IPS DF 4.7 (cell line): ENCODE results near the gene RELT.
"Not testable (repeated sequence)": the region's sequence is repeated elsewhere in the genome, so short reads cannot be mapped to it uniquely, and the experiment has no call there.

Source experiments
- DNase-seq: peaks from one replicate; pipeline ENCODE4 v3.0.0-alpha.2; 2013; ENCODE audit warnings: low spot score; ENCODE audit errors: extremely low read depth

Gene RELT

DNA sequence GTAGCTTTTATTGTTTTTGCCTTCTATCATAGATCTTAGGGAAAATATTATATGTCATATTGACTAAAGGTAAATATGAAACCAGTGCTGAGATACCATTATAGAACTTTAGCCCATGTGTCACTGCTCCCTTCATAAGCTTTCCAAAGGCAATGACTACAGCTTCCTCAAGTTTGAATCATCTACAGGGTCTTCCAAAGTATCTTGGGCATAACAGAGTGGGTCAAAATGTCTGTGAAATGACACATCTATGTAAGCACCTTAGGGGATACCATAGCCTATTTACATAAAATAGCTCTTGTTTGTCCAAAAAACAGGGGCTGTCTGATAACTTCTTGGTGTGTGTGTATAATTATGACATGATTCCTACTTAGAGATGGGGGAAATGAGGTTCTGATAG, 52.5 kb downstream of the RELT start:
- no peak for DNase-seq

DNA sequence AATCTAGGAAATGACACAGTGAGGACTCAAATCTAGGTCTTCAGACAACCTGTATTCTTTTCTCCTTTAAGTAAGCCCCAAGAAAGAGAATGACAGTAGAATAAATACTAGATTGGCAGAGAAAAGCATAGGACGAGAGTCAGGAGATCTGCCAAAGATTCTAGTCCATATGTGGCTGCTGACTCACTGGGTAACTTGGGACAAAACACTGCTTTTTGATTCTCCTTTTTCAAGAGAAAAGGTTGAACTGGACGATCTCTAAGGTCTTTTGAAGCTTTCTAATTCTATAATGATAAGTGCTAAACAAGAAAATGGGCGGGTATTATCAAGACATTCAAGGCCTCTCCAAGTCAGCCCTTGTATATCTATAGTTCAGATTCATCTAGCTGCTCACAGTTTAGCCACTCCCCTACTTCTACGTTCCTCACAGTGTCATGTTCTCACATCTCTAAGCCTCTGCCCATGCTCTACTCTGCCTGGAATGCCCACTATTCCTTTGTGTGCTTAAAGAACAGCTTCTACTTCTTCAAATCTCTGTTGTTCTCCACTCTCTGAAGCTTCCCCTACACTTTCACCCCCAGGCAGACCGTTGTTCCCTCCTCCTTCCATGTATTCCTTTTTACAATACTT, 53.0 kb downstream of the RELT start:
- no peak for DNase-seq

DNA sequence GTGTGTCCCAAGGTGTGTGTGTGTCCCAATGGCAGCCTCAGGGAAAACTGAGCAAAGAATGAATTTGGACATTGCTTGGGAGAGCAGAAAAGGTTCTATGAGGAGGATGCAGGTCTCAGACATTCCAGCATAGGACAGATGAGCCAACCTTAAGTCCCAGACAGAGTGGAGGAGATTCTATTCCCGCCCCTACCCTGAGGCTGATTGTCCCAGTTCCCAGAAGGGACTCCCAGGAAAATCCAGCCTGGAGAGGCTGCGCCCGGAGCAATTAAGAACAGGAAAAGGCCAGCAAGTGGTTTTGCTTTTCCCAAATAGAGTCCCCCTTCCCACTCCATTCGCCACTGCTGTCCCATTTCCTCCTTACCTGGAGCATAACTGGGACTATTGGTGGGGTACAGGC, 54.1 kb downstream of the RELT start:
- DNase-seq = no peak

DNA sequence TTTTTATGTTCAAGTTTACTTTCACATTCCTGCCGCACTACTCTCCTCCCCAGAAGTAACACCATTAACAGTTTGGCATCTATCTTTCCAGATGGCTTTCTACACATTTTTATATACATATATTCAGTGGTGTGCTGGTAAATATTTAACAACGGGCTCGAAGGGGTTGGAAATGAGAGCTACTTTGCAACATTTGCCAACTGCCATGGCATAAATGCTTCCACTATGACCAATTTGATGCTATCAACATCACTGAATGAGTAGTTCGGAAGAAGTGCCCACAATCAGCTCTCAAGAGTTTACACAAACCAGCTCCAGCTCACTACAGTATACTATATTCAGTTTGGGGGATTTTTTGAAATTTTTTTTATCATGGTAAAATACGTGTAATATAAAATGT, 55.2 kb downstream of the RELT start:
- no peak for DNase-seq

DNA sequence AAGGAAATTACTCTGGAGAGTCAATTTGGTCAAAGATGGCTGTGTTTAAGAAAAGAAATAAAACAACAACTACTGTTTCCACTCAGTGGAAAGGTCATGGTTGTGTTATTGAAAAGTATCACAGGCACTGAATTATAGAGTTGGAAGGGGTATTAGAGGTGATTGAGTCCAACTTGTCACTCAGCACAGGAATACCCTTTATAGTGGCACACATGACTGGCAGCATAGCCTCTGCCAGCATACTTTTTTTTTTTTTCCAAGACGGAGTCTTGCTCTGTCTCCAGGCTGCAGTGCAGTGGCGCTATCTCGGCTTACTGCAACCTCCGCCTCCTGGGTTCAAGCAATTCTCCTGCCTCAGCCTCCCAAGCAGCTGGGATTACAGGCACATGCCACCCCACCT, 60.7 kb downstream of the RELT start:
- DNase-seq = not testable (repeated sequence)

DNA sequence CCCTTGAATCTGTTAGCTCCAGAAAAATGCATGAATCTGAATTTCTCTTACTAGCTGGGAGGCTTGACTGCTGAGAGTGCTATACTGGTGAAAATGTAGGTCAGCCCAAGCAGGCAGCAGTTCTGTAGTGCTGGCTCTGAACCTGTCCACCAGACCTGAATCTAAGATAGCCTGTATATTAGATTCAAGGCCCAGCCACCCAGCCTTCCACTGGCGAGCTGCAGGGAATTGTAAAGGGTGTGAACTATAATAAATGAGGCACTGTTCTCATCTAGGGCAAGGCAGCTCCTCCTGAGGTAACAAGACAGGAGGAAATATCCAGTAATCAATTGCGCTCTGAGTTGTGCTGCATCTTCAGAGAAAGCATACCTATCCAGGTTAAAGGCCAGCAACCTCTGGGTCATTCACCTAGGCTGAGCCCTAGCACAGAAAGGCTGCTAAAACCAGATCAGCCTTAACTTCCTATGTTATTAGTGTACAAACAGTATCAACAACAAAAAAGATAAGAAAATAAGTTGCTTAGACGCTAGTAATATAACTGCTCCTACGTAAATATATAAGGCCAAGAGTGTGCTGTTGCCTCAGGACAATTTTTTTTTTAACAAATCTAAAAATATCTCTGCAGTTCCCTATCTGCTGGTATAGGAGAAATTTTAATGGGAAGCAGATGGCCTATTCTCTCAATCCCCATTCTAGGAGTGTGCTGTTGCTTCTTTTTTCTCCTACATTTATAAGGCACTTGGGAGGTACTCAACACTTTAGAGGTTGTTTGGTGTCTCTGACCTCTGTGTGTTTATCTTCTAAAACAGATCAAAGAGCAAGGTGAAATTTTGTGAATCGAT, 63.0 kb downstream of the RELT start:
- no peak for DNase-seq

DNA sequence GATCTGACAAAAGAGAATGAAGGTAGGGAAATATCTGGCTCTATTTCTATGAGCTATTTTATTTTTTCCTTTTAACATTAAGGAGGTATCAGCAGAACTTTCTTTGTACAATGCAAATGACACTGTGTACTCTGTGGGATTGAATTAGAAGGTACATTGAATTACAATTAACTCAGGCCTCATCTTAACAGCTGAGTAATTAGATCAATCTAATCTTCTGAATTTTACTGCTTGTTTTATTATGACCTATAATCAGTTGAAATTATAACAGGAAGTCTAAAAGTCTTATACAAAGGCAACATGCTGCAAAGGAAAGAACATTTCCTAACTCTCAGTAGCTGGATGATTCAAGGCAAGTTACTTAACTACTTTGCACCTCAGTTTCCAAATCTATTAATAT, 69.8 kb downstream of the RELT start:
- no peak for DNase-seq

DNA sequence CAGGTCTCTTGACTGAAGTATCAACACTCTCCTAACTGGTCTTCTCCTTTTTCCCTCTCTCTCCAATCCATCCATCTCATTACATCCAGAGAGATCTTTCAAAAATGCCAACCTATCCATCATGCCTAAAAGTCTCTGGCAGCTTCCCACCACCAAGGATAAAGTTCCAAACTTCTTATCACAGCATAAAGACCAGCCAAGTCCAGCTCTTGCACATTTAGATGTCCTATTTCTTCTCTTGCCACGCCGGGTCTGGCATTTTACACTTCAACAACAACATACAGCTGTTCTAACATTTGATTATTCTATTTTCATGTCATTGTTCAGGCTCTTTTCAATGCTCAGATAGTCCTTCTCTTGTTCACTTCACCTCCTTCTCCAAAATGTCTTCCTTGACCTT, 70.6 kb downstream of the RELT start:
- DNase-seq = no peak
